Right ventricle myocardium superior (tissue), 1 donor: ENCODE data around the gene S100A7A. TPM values are rescaled to one million over a fixed set of nuclear protein-coding genes. Genes with fewer than 3 reads are reported as not detected.
A peak's percentile ranks its signal among the peaks of the same experiment; 100 is the strongest.
"Not testable (repeated sequence)": the region's sequence is repeated elsewhere in the genome, so short reads cannot be mapped to it uniquely, and the experiment has no call there.

Experiments
- ATAC-seq: fragments of 200-7000 bp; cut with Tn5 transposase; one replicate; pipeline ENCODE4 v1.9.1; 2020; ENCODE audit warnings: mild to moderate bottlenecking; ENCODE audit not compliant: poor library complexity
- DNase-seq: peaks from one replicate; pipeline ENCODE4 v3.0.0-alpha.2; 2020
- intact Hi-C: fragments of 100-400 bp; cut with DNase I; formaldehyde crosslinking; loops from one replicate; pipeline ENCODE4 v1.11.2; 2022
- total RNA-seq: library from RNA; stranded (reverse); fragmentation: NEBNext Ultra II Directional; extraction: Animal tissue kit (Norgen Biotek cat#: 25700); gene quantifications from one replicate; pipeline ENCODE4 v1.2.1, GENCODE V29; 2021
- donor health status: DM: no; HTN: yes; CAD: no; lungs with severe emphysema.

Gene S100A7A
- total RNA-seq, 1 donor from 2014 or later, result not detected

DNA sequence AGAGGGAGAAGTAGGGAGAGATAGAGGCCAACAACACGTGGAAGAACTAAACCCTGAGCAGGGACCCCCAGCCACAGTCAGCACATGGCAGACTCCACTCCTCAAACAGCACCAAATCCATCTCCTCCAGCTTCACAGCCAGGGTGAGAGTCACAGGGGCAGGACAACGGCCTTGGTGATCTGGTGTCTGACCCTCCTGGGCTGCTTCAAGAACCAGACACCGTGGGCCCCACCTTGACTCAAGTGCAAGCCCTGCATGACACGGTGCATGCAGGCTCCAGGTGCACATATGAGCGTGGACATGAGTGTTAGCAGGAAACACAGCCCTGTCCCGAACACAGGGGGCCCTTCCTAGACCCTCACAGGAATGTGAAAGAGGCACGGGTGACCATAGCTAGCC, 22.3 kb downstream of the S100A7A start:
- intact Hi-C loops, result no loop called here
- DNase-seq (no peak), ATAC-seq (no peak)

DNA sequence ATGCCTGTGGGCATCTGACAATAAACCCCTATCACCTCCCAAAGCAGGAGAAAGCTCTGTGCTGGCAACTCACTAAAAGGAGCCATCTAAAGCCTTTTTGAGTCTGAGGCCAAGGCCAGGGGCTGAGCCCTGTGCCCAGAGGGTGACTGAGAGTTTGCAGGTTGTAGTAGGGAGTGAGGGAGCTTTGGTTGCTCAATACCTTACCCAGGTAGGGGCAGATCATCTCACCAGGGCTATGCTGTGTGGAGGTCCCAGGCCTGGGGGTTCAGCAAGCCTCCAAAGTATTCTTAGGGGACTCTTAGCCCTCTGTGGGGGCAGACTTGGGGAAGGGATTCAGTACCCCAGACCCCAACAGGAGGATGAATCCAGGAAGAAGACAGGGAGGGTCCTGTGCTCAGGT, 23.0 kb downstream of the S100A7A start:
- intact Hi-C loops, result no loop called here
- DNase-seq (no peak), ATAC-seq (no peak)

DNA sequence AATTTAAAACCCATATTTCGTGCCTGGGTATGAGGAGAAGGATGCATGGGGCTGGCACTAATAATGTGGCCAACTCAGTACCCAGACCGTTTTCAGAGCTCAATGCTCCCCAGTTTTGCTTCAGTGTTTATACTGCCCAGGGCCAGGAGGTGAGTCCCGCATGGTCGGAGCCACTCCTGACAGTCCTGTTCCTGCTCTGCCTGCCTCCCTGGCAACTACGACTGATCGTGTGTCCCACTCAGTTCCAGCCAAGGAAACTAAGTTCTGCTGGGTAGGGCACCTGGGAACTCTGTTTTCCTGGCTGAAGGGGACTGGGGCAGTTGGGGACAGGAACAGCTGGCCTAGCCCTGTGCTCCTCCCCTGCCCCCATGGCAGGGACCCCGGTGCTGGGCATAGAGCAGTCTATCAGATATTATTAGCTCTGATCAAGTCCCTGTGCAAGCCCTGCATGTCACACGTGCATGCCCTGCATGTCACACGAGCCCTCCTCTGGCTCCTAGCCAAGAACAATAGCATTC, 25.0 kb downstream of the S100A7A start:
- DNase-seq (no peak), ATAC-seq (no peak)
- intact Hi-C loops, result no loop called here

DNA sequence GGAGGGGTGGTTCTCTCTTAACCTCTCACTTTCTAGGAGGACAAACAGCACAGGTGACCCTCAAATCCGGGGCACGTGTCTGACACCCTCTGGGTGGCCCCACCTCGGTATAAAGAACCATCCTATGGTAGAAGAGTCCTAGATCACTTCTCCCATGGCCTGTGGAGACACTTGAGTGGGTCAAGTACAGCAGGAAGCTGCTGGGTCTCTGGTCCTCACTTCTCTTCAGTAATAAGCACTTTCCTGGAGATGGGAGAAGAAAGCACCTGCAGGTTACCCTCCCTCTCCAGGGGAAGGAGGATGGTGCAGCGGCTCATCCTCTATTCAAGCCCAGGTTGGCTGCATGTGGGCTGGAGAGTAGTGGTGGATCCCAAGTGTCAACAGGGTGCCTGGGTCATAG, 27.2 kb downstream of the S100A7A start:
- ATAC-seq (no peak), DNase-seq (no peak)
- intact Hi-C loops, result no loop called here

DNA sequence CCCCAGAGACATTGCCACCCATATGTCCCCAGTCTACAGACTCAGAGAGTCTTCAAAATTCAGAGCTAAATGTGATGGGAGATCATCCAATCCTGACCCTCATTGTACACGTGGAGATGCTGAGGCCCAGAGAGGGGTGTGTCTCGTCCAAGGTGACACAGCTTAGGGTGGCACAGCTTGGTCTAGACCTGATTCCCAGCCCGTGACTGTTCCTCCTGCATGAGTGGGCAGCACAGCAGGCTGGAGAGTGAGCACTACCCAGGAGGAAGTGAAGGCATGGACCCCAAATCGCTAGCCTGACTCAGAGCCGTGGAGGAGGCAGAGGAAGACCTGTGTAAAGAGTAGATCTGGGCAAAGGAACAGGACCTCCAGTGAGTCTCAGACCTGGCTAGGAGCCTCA, 27.8 kb downstream of the S100A7A start:
- DNase-seq (no peak), ATAC-seq (no peak)
- intact Hi-C loops, result no loop called here

DNA sequence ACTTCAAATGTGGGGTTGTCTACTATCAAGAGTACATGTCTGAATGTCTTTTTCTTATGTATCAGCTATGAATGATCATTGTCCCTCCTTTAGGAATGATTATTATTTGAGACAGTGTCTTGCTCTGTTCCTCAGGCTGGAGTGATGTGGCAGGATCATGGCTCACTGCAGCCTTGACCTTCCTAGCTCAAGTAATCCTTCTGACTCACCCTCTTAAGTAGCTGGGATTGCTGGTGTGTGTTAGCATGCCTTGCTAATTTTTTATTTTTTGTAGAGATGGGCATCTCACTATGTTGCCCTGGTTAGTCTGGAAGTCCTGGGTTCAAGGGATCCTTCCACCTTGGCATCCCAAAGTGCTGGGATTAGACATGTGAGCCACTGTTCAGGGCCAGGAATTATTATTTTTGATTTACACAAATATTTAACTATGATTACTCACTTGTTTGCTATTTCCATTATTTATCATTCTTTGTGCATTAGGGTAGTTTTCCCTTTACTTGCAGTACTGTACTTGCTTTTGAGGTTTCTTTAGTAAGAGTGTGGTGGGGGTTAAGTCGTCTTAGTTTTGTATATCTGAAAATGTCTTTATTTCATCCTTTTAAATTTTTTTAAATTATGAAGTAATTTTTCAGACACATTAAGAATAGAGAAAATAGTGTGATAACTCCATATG, 31.3 kb downstream of the S100A7A start:
- DNase-seq (no peak), ATAC-seq (no peak)
- intact Hi-C loops, result no loop called here

DNA sequence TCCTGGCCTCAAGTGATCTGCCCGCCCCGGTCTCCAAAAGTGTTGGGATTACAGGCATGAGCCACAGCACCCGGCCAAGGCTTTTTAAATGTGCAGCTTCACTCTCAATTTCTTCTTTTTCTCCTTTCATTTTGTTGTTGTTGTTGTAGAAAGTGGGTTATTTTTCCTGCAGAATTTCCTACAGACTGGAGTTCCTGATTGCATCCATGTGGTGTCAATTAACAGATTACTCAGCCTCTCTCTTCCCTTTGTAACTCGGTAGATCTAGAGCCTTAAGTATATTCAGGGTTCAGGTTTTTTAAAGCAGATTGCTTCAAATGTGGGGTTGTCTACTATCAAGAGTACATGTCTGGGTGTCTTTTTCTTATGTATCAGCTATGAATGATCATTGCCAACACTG, 32.5 kb downstream of the S100A7A start:
- not testable (repeated sequence) for DNase-seq, ATAC-seq

DNA sequence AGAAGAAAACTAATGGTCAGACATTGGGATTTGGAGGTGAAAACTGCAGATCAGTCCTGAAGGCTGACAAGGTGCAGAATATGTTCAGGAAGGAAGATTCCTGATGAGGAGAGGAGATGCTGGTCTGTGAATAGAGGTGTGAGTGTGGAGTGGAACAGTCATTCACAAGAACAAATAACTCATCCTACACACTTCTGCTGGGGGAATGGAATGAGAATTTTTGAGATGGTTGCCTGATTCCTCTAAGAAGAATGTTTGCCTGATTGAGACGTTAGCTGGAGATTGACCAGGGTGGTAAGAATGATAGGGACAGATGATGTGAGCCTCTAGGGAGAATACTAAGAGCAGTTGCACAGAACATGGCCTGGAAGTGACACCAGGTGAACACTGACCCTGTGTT, 40.1 kb downstream of the S100A7A start:
- no peak for ATAC-seq
- intact Hi-C loops, result no loop called here
- no peak for DNase-seq

More for the DNA sequence above, 32.5 kb downstream of the S100A7A start:
- intact Hi-C loops, result not testable (repeated sequence)

DNA sequence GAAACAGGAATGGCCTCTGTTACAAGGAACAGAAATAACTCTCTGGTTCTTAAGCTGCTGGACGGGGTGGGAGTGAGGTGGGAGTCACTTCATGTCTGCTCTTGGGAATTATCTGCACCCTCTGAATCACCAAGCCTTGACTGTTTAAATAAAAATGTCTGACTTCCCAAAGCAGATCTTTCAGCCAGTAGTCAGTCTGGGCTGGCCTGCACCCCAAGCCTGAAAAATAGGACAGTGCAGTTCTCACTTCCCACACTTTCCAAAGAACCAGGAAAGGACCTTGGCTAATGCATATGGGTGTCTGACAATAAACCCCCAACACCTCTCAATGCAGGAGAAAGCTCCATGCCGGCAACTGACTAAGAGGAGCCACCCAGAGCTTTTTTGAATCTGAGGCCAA, 43.3 kb downstream of the S100A7A start:
- ATAC-seq, result no peak
- intact Hi-C loops, result no loop called here
- no peak for DNase-seq

DNA sequence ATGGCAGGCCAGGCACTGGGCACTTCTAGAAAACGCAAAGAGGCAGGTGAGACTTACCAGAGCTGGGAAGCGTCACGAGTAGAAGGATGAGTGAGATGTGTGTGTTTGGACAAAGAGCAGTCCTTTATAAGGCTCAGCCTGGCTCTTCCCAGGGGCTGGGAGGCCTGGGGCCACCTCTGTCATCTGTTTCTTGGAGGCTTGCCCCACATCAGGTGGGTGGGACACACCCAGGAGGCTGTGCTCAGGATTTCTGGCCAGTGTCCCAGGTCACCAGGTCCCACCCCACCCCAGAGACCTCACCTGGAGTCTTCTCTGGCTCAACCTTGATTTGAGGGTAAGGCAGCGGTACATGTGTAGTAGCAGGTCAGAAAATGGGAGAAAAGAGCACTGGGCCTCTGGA, 44.2 kb downstream of the S100A7A start, which contains the start of gene S100A7:
Gene S100A7 (minus strand): TSS at position 101 of the 400 bp plus-strand sequence. CDS start 1,638 bp downstream, outside the sequence.
- no peak for ATAC-seq
- intact Hi-C loops, result no loop called here
- no peak for DNase-seq

DNA sequence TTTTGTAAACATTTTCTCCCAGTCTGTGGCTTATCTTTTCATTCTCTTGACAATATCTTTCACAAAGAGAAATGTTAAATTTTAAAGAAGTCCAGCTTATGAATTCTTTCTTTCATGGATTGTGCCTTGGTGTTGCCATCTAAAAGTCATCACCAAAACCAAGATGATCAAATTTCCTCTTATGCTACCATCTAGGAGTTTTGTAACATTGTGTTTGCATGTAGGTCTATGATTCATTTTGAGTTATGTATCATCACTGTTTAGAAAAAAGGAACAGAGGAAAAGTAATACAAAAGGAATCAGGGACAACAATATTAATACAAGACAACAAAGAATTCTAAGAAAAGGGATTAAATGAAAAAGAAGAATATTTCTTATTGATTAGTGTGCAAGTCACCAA, 46.4 kb downstream of the S100A7A start:
- ATAC-seq, intact Hi-C loops, DNase-seq: not testable (repeated sequence)

DNA sequence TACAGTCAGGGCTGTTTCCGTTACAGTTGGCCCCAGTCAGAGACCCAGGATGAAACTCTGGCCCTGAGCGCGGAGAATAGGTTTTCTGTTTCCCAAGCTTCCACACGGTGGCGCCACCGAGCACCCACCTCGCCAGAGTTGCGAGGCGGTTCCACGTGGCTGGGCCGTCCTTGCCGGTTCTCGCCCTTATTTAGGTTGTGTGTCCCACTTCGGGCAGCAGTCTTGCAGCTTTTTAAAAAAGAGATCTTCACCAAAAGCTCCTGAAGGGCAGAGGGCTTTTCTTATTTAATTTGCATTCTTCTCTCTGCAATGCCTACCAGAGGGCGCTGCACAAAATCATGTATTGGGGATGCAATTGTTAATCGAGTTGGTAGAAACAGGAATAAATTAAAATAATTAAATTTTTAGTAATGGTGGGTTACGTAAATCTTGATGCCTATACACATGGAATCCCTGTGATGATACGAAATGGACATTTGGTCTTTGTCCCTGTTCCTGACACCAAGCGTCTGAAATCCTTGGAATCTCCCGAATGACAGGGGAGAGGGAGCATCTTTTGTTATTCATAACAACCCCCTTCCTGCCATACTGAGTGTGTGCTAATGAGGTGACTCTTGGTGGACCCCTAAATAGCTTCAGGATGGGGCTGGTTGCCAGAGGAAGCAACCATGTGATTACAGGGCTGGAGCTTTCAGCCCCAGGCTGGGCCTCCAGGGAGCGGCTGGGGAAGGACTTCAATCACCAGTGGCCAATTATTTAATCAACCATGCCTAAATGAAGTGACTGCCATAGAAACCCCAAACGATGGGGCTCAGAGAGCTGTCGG, 49.7 kb downstream of the S100A7A start:
- DNase-seq (peak; percentile 71), ATAC-seq (peak; percentile 71)
- intact Hi-C loops, result no loop called here

DNA sequence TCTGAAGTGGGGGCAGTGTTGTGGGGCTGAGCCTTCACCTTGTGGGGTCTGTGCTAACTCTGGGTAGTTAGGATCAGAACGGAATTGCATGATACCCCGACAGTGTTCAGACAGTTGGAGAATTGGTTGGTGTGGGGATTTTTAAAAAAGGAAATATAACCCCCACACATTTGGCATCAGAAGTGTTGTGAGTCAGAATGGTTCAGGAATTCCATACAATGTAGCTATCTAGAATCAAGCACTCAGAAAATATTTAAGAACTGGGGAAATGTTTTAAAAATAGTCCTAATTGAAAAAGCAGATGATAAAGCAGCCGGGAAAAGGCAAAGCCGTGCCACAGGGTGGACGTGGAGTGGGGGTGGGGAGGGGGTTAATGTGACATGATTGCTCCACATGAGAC, 50.6 kb downstream of the S100A7A start:
- intact Hi-C loops, result no loop called here
- ATAC-seq, result no peak
- no peak for DNase-seq

DNA sequence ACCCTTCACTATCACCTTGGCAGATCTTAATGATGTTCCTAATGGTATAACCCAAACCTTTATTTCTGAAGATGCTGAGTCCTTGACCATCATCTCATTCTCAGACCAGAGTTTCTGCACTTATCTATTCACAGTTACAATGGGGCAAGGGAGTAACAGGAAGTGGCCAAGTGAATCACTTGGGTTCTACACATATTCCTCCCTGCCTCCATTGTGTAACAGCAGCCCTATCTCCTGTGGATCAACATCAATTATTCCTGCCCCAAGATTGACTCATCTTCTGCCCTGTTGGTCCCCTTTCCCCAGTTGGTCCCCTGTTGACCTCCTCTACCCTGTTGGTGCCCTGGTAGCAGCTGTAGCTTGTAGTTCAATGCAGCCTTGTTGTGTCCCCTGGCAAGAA, 54.4 kb downstream of the S100A7A start:
- intact Hi-C loops, result no loop called here
- no peak for ATAC-seq
- DNase-seq, result no peak

Other genes starting within 250 kb of the S100A7A start
- not detected for gene LELP1, start 213.1 kb upstream of the S100A7A start, total RNA-seq
- not detected for gene PRR9, start 198.9 kb upstream of the S100A7A start, total RNA-seq
- gene LORICRIN, start 156.8 kb upstream of the S100A7A start, total RNA-seq, result not detected
- not detected for gene PGLYRP3, start 103.6 kb upstream of the S100A7A start, total RNA-seq
- not detected for gene PGLYRP4, start 67.7 kb upstream of the S100A7A start, total RNA-seq
- 111 TPM for gene S100A9, start 58.7 kb upstream of the S100A7A start, total RNA-seq
- 2.4 TPM for gene S100A12, start 40.9 kb upstream of the S100A7A start, total RNA-seq
- gene S100A8, start 25.4 kb upstream of the S100A7A start, total RNA-seq, result 42.5 TPM
- gene S100A7, start 44.1 kb downstream of the S100A7A start, total RNA-seq, result not detected
- 260 TPM for gene S100A6, start 119.5 kb downstream of the S100A7A start, total RNA-seq
- gene S100A5, start 124.4 kb downstream of the S100A7A start, total RNA-seq, result not detected
- 130 TPM for gene S100A4, start 129.3 kb downstream of the S100A7A start, total RNA-seq
- gene S100A3, start 132.7 kb downstream of the S100A7A start, total RNA-seq, result 0.70 TPM
- 2.3 TPM for gene S100A2, start 149.3 kb downstream of the S100A7A start, total RNA-seq
- gene S100A16, start 196.6 kb downstream of the S100A7A start, total RNA-seq, result 44.3 TPM
- 5.8 TPM for gene S100A14, start 199.8 kb downstream of the S100A7A start, total RNA-seq
- gene S100A13, start 211.0 kb downstream of the S100A7A start, total RNA-seq, result 153 TPM
- 2,267 TPM for gene S100A1, start 211.9 kb downstream of the S100A7A start, total RNA-seq
- 68.1 TPM for gene CHTOP, start 217.5 kb downstream of the S100A7A start, total RNA-seq
- gene SNAPIN, start 242.2 kb downstream of the S100A7A start, total RNA-seq, result 57.2 TPM